GM19351 (cell line): Measurements from ENCODE around the gene MED12.

Experiments used
- ATAC-seq: cut with Tn5 transposase; IDR thresholded peaks from one replicate; pipeline ENCODE4 v1.9.1; 2021; ENCODE audit warnings: mild to moderate bottlenecking, moderate library complexity; ENCODE audit not compliant: unreplicated experiment

The MED12 gene

DNA sequence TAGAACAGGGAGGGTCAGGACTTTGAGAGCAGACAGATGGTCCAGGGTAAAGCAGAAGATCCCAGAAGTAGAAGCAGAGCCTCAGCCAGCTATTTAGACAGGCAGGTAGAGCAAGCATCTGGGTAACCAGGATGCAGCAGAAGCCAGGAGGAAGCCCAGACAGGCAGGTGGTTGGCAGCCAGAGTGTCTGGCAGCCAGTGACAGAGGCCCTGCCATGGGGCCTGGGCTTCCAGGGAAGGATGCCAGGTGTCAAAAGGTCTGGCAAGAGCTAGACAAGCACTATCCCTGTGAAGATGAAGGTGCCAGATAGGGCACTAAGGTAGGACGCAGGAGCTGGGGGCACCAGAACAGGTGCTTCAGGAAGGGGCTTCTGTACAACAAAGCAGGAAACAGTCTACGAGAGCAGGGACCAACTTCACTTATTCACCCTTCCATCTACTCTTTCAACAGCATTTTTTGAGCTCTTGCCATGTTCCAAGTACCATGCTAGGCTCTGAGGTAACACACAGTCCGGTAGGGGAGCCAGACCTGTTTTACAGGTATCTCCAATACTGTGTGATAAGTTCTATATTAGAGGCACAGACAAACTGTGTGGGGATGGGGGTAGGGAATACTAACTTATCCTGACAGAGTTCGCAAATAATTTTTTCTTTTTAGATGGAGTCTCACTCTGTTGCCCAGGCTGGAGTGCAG lies 66.6 kb downstream of the MED12 start:
- ATAC-seq, result no peak

DNA sequence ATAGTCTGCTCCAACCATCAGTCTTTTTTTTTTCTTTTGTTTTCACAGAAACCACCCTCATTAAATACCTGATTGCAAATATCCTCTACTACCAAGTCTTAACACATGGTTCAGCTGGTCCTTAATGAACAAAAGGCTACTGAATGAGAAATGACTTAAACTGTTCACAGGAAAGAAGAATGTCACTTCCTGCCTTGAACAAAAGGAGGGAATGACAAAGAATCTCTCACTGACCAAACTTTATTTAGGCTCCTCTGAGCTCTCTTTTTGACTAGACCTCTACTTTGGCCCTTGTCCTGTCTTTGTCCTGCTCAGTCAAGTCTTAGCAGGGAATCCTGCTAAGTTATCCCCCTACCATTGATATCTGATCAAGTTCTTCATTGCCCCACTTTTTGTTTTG lies 72.9 kb downstream of the MED12 start:
- no peak for ATAC-seq
